SIG-M5 (cell line): ENCODE data around the gene DNAJC15.

Experiments
- DNase-seq: peaks from one replicate; lab custom pipeline; 2025; lab: John Stamatoyannopoulos, UW

Gene DNAJC15

GRCh38 chr13:43127103-43127798 lies 103.9 kb downstream of the DNAJC15 start:
- no peak for DNase-seq

GRCh38 chr13:43127827-43128226 lies 104.4 kb downstream of the DNAJC15 start:
- no peak for DNase-seq

GRCh38 chr13:43128504-43128961 lies 105.1 kb downstream of the DNAJC15 start:
- DNase-seq: no peak

DNA sequence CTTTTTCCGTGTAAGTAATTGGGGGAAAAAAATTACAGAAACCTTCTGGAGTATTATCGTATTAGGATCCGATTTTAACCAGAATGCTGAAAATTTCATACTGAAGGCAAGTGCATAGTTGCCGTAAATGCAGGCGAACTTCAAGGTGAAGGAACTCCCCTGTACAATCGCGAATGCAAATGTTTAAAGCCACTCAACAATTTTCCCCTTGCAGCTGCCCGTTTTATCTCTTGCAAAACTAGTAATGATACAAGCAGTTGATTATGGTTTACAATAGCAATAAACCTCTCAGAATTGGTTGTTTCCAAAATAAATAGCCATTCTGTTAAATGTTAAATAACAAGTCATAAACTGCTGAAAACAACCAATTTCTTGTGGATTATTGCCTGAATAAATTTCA lies 105.7 kb downstream of the DNAJC15 start:
- no peak for DNase-seq

GRCh38 chr13:43129511-43130110 lies 106.2 kb downstream of the DNAJC15 start:
- DNase-seq: no peak

- no peak for DNase-seq
Observed at GRCh38 chr13:43132257-43132656, 108.9 kb downstream of the DNAJC15 start.

DNA sequence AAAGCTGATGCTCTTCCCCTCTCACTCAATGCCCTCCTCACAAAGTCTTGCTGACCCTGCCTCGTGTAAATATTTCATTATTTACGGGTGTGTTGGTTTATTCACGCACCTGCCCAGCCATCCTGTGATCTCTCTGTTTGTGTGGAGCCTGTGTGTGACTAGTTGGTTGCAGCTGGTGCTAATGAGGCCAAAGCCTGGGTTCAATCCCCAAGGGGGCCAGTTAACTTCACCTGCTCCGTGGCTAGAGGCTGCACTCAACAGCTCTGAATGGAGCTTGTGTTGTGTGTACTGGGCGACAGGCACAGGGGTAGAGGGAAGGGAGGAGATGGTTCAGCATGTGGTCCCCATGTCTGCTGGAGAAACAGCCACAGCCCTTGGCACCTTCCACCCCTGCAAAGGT lies 109.5 kb downstream of the DNAJC15 start:
- DNase-seq: no peak

DNA sequence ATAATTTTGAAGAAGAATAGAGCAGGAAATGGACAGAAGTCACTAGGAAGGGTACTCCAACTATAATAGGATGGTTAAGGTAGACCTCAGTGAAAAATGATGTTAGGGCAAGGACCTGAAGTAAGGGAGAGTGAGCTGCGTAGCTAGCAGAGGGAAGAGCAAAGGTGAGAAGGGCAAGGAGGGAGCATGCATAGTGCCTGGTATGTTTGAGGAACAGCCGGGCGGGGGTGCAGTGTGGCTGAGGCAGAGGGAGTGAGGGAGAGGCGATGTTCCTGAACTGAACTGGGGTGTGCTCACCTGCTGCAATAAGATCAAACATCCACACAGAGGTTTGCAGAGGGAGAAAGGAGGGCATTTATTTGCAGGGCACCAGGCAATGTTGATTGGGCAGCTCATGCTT lies 110.4 kb downstream of the DNAJC15 start:
- no peak for DNase-seq

GRCh38 chr13:43134868-43135267 lies 111.5 kb downstream of the DNAJC15 start:
- DNase-seq: no peak

GRCh38 chr13:43135516-43135915 lies 112.1 kb downstream of the DNAJC15 start:
- DNase-seq: no peak

DNA sequence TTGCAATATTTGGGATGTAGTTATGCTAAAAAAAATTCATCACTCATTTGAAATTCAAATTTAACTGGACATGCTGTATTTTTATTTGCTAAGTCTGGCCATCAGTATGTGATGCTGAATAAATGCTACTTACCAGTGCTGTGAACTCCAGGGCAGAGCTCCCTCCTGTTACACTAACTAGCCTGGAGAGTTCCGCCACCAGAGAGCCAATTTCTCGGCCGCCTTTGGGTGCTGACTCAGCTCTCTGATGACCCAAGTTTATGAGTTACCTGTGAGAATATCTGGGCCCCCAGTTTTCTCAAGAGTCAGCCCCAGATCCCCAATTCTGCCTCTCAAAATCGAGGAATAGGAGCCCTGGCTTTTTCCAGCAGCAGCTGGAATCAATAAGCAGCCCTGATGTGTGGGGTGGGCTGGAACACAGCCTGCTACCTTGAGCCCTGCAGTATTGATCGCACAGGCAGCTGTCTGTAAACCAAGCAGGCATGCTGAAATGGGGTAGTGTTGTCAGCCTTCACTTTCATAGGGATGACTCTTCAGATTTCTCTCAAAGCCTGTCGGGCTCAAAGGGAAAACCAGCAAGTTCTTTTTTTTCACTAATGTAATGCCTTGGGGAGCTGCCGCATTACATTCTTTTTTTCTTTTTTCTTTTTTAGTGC lies 113.7 kb downstream of the DNAJC15 start:
- DNase-seq: no peak

- no peak for DNase-seq
Observed at GRCh38 chr13:43139211-43139610, 115.8 kb downstream of the DNAJC15 start.

- DNase-seq: no peak
Observed at GRCh38 chr13:43139921-43140320, 116.5 kb downstream of the DNAJC15 start.

- no peak for DNase-seq
Observed at GRCh38 chr13:43140985-43141384, 117.6 kb downstream of the DNAJC15 start.

GRCh38 chr13:43141685-43142084 lies 118.3 kb downstream of the DNAJC15 start:
- no peak for DNase-seq

GRCh38 chr13:43143591-43143990 lies 120.2 kb downstream of the DNAJC15 start:
- no peak for DNase-seq

DNA sequence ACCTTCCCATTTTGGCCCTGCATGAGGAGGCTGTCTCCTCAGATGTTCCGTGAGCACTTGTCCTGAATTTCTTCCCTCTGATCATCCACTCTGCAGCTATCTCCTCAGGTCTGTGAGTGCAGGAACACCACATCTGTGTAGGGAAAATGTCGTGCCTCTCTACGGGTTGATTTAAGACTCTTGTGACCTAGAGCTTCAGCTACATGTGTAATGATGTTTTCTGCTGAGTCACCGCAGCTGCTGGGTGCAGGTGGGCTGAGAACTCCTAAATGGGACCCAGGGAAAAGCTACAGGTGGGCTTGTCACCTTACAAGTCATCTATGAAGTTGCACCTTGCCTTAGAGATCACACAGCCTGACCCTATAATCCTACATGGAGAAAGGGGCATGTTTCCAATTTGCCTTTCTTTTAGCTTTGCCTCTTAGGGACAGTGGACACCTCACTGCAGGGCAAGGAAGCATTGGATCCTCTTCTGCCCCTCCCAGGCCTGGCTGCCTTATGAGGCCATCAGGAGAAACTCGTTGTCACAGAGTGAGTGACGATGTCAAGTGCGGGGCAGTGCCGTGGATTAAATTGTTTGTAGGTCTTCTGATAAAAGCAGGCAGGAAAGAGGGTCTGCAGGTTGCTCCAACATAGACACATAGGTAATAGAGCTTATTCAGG lies 122.3 kb downstream of the DNAJC15 start:
- DNase-seq: no peak

DNA sequence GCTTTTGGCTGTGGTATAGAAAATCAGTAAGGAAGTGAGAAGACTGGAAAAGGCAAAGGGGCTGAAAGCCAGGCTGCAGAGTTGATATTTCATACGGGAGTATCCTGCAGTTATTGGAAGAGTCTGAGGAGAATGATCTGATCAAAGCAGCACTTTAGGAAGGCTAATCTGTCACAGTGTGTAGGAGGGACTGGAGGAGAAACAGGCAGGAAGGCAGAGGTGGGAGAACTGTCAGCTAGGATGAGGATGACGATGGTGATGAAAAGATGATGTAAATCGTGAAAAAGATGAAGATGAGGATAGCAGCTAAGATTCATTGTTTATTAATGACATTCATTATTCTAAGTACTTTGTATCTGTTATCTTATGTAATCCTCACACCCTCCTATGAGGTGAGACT lies 123.0 kb downstream of the DNAJC15 start:
- DNase-seq: no peak

DNA sequence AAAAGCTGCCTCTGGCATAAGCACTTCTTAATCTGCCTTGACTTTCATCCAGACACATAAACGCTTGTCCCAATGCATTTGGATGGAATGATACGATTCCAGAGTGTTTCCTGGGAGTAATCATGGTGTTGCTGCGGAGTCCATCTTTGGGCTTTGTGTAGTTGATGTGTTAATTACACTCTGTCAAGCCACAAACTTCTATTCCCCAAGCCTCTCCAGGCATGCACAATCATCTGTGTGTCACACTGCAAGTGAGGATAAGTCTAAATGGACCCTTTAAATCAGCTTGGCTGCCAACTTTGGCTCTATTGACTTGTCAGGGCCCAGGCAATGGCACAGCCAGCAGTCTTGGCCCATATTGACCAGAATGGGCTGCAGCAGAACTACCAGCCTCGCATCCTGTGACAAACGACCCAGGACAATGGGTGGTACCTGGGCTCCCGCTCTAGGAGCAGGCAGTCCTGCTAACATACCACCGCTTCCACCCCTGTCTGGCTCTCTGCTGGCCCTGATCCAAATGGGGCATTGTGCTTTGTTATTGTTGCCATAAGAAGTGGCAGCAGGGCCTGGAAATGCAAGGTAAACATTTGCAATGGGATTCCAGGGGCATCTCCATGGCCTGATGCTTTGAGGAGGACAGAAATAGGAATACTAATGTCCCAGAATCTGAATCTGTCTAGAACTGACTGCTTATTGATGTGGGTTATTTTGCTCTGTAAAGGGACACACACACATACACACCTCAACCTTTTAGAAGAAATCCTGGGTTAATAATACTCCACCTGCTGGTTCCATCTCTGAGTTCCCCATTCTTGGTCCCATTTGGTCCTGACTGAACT lies 127.2 kb downstream of the DNAJC15 start:
- no peak for DNase-seq

DNA sequence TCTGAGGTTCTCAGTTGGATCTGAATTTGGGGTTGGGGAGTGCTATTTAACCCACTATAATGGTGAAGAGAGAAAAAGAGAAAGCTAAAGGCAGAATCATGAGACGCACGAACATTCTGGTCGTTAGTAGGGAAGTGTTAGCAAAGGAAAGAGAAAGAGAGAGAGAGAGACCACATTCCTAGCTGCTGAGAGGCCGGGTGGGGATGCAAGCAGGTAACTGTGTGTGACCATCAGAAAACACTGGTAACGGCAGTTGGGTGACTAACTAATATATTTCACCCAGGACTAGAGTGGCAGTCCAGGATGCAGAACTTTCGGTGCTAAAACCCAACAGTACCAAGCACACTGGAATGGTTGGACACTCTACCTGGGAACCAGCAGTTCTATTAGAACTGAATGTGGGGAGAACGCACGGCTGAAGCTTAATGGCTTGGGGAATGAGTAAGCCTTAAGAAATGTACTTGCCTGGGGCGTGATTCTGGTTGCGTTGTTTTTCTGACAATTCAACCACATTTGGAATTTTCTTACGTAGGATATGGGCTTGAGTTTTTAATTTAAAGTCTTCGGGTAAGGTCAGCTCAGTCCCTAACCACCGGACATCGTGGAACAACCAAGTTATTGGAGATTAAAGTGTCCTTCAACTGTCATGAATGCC lies 130.2 kb downstream of the DNAJC15 start:
- no peak for DNase-seq

- no peak for DNase-seq
Observed at GRCh38 chr13:43154156-43154651, 130.8 kb downstream of the DNAJC15 start.
